Esophagus mucosa (tissue), 1 donor: ENCODE measurements around the gene NAALADL1. TPM values are rescaled to one million over a fixed set of nuclear protein-coding genes. Genes with fewer than 3 reads are reported as not detected.
"Not testable (repeated sequence)": the region's sequence is repeated elsewhere in the genome, so short reads cannot be mapped to it uniquely, and the experiment has no call there.

Source experiments
- ATAC-seq: fragments of 200-7000 bp; cut with Tn5 transposase; one replicate; pipeline ENCODE4 v1.9.1; 2020
- total RNA-seq: library from RNA; stranded (reverse); gene quantifications from one replicate; pipeline ENCODE4 v1.2.4, GENCODE V29; 2023
- donor health status: DM: yes; HTN: yes; CAD: no.

The NAALADL1 gene
- total RNA-seq, 1 donor from 2014 or later = 2.7 TPM

GRCh38 chr11:65013130-65013887, 45.0 kb downstream of the NAALADL1 start:
- peak; percentile 91 for ATAC-seq

GRCh38 chr11:65008873-65009272, 49.5 kb downstream of the NAALADL1 start:
- no peak for ATAC-seq

- ATAC-seq = no peak
Observed at GRCh38 chr11:65008016-65008415, 50.3 kb downstream of the NAALADL1 start.

- not testable (repeated sequence) for ATAC-seq
Observed at GRCh38 chr11:65003968-65004367, 54.4 kb downstream of the NAALADL1 start.

- ATAC-seq = no peak
Observed at GRCh38 chr11:65003282-65003681, 55.1 kb downstream of the NAALADL1 start.

GRCh38 chr11:65002706-65003105, 55.6 kb downstream of the NAALADL1 start:
- ATAC-seq = no peak

- ATAC-seq = no peak
Observed at GRCh38 chr11:64999478-64999877, 58.9 kb downstream of the NAALADL1 start.

- ATAC-seq = no peak
Observed at GRCh38 chr11:64998690-64999431, 59.5 kb downstream of the NAALADL1 start.

GRCh38 chr11:64998141-64998540, 60.2 kb downstream of the NAALADL1 start:
- ATAC-seq = no peak

GRCh38 chr11:64996710-64997380, 61.5 kb downstream of the NAALADL1 start, which contains the start of gene BATF2:
BATF2 (minus strand) TSS chr11:64996971; CDS start chr11:64996914, 57 bp downstream.
- peak; percentile 57 for ATAC-seq

- ATAC-seq = no peak
Observed at GRCh38 chr11:64996327-64996709, 62.0 kb downstream of the NAALADL1 start.

Other genes starting within 250 kb of the NAALADL1 start
- gene MEN1, start 248.0 kb downstream of the NAALADL1 start, total RNA-seq = 15.6 TPM
- 20.5 TPM for gene CDC42BPG, start 213.9 kb downstream of the NAALADL1 start, total RNA-seq
- gene EHD1, start 179.9 kb downstream of the NAALADL1 start, total RNA-seq = 25.6 TPM
- 10.7 TPM for gene ATG2A, start 141.3 kb downstream of the NAALADL1 start, total RNA-seq
- 7.0 TPM for gene PPP2R5B, start 133.9 kb downstream of the NAALADL1 start, total RNA-seq
- not detected for gene GPHA2, start 122.7 kb downstream of the NAALADL1 start, total RNA-seq
- not detected for gene MAJIN, start 86.4 kb downstream of the NAALADL1 start, total RNA-seq
- not detected for gene BATF2, start 61.6 kb downstream of the NAALADL1 start, total RNA-seq
- gene ARL2, start 44.4 kb downstream of the NAALADL1 start, total RNA-seq = 43.9 TPM
- gene SNX15, start 31.1 kb downstream of the NAALADL1 start, total RNA-seq = 12.2 TPM
- 11.3 TPM for gene SAC3D1, start 17.3 kb downstream of the NAALADL1 start, total RNA-seq
- 14.1 TPM for gene CDCA5, start 25.5 kb upstream of the NAALADL1 start, total RNA-seq
- gene ZFPL1, start 25.7 kb upstream of the NAALADL1 start, total RNA-seq = 25.7 TPM
- 76.4 TPM for gene VPS51, start 37.7 kb upstream of the NAALADL1 start, total RNA-seq
- gene TM7SF2, start 53.3 kb upstream of the NAALADL1 start, total RNA-seq = 53.2 TPM
- 9.4 TPM for gene ZNHIT2, start 59.1 kb upstream of the NAALADL1 start, total RNA-seq
- 758 TPM for gene FAU, start 63.6 kb upstream of the NAALADL1 start, total RNA-seq
- 63.9 TPM for gene MRPL49, start 63.8 kb upstream of the NAALADL1 start, total RNA-seq
- gene SYVN1, start 76.0 kb upstream of the NAALADL1 start, total RNA-seq = 28.1 TPM
- gene SPDYC, start 111.7 kb upstream of the NAALADL1 start, total RNA-seq = not detected
- 510 TPM for gene CAPN1, start 123.4 kb upstream of the NAALADL1 start, total RNA-seq
- 11.2 TPM for gene POLA2, start 203.4 kb upstream of the NAALADL1 start, total RNA-seq